Stomach smooth muscle (tissue), 2 donors: ENCODE measurements around the gene CDK4.

Experiments
- H3K27ac ChIP-seq: one replicate; pipeline ENCODE4 v1.7.0; 2013; ENCODE audit warnings: mild to moderate bottlenecking, low read length, inconsistent platforms
- H3K27me3 ChIP-seq, 2 donors: one replicate each; pipeline ENCODE4 v1.7.0; 2013; ENCODE audit warnings: low read length in 2 of 2; ENCODE audit not compliant: insufficient read depth in 2 of 2, control insufficient read depth in 1 of 2
- H3K36me3 ChIP-seq, 2 donors: one replicate each; pipeline ENCODE4 v1.7.0; 2013; ENCODE audit warnings: low read length in 2 of 2; ENCODE audit not compliant: control insufficient read depth in 2 of 2, insufficient read depth in 2 of 2
- H3K4me1 ChIP-seq: one replicate; pipeline ENCODE4 v1.7.0; 2013; ENCODE audit warnings: low read length; ENCODE audit not compliant: control insufficient read depth, insufficient read depth
- H3K4me3 ChIP-seq, 2 donors: one replicate each; pipeline ENCODE4 v1.7.0; 2013; ENCODE audit warnings: low read length in 2 of 2
- H3K9ac ChIP-seq, 2 donors: one replicate each; pipeline ENCODE4 v1.7.0; 2013; ENCODE audit warnings: low read length in 2 of 2, mild to moderate bottlenecking in 1 of 2
- H3K9me3 ChIP-seq, 2 donors: one replicate each; pipeline ENCODE4 v1.7.0; 2013; ENCODE audit warnings: low read length in 2 of 2; ENCODE audit not compliant: control insufficient read depth in 2 of 2
- donor health status: healthy.
- donor health status: Pancreatic carcinoma.

CDK4 gene

DNA sequence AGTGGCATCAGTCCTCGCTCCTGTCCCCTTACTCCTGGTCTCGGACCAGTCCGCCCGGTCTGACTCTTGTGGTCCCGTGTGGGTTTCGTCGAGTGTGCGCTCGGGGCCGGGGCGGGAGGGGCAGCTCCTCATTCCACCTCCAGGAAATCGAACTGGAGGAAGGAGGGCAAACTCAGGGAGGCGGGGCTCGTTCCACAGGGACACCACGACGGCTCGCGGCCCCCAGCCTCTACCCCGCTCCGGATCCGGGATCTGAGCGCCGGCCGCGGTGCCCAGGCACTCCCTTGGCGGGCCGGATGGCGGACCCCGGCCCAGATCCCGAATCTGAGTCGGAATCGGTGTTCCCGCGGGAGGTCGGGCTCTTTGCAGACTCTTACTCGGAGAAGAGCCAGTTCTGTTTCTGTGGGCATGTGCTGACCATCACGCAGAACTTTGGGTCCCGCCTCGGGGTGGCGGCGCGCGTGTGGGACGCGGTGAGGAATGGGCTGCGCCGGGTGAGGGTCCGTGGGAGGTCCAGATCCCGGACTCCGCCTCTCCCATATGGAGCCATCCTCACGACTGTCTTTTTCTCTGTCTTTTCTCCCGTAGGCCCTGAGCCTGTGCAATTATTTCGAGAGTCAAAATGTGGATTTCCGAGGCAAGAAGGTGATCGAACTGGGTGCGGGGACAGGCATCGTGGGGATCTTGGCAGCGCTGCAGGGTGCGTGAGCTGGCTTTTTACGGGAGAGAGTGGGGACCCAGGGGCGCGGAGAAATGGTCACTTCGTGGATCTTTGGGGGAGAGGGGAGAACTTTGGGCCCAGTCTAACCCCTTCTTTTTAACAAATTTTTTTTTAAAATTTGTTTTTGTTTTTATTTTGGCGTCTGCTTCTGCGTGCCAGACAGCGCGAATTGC lies 20.6 kb upstream of the CDK4 start, which contains the start of gene EEF1AKMT3:
EEF1AKMT3 (plus strand) TSS at position 186 of the 894 bp plus-strand sequence; CDS start at position 297, 111 bp downstream.
- peak within 1 kb of the TSS; percentile 83 for H3K27ac ChIP-seq
- peaks cover 22% of the 10 kb centered on the region for H3K4me1 ChIP-seq
- peak within 1 kb of the TSS; percentile 96 to 97 for H3K4me3 ChIP-seq
- peaks cover 0 to 8% of the 10 kb centered on the region in 2 donors for H3K36me3 ChIP-seq
- peak within 1 kb of the TSS; percentile 90 for H3K9ac ChIP-seq
- H3K9me3 ChIP-seq = no peaks in the 10 kb centered on the region
- no peaks in the 10 kb centered on the region for H3K27me3 ChIP-seq

DNA sequence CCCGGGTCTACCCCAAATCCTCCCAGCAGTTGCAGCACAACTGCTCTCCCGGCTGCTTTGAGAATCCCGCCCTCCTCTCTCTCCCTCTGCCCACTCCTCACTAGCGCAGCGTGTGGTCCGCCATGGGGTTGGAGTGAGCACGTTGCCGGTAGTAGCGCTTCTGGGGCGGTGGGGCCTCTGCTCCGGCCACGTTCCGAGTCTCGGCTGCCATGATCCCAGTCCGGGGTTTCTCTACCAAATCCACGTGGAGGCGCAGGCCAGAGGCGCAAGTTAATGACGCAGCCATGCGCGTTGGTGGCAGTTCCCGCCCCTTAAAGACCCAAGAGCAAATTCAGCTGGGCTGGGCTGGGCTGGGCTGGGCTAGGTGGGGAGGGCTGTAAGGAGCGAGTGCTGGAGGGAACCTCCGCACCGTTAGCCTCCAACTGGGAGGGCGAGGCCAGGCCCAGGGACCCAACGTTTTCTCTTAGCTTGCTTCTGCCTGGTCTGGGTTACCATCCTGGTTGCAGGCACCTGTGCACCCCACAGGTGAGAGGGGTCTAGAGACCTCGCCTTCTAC lies 19.8 kb upstream of the CDK4 start, which contains the start of gene METTL1:
METTL1 (minus strand) TSS at position 233 of the 556 bp plus-strand sequence; CDS start at position 211, 22 bp downstream.
- peak within 1 kb of the TSS; percentile 96 to 97 for H3K4me3 ChIP-seq
- H3K9me3 ChIP-seq = no peaks in the 10 kb centered on the region
- H3K36me3 ChIP-seq = peaks cover 0 to 8% of the 10 kb centered on the region in 2 donors
- peaks cover 25% of the 10 kb centered on the region for H3K4me1 ChIP-seq
- H3K27me3 ChIP-seq = peaks cover 0 to 3% of the 10 kb centered on the region in 2 donors
- peak within 1 kb of the TSS; percentile 90 for H3K9ac ChIP-seq
- H3K27ac ChIP-seq = peak within 1 kb of the TSS; percentile 83

DNA sequence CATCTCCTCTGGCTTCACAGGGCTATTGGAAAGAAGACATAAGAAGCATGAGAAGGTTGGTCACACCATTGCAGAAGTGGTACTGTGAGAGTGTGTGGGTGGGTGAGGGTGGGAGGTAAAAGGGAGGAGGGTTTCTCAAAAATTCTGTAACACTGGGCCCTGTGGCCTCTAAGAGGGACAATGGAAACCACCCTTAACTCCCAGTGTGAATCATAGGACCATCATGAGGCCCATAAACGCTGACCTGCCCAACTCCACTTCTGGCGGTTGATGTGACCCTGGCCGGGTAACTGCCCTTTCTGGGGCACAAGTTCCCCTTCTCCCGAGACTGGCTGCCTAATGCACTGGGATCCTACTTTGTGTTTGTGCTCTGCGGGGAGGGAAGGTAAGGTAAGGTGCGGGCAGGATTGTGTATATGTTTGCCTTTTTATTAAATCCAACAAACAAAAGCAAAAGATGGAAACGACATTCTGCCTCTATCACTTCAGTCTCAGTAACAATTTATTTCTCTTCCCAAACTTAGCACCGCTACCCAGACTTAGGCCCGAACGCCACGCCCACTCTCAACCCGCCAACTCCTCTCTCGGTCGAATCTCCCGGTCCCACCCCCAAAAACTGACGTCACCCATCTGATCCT lies 19.2 kb upstream of the CDK4 start:
- Histone ChIP-seq H3K36me3 (peaks cover 0 to 8% of the 10 kb centered on the region in 2 donors), H3K27ac (peak overlapping the region; percentile 83), H3K27me3 (peaks cover under 1 to 3% of the 10 kb centered on the region in 2 donors), H3K9me3 (no peaks in the 10 kb centered on the region), H3K4me1 (peaks cover 31% of the 10 kb centered on the region), H3K4me3 (peak overlapping the region; percentile 96 to 97), H3K9ac (peak overlapping the region; percentile 90)

DNA sequence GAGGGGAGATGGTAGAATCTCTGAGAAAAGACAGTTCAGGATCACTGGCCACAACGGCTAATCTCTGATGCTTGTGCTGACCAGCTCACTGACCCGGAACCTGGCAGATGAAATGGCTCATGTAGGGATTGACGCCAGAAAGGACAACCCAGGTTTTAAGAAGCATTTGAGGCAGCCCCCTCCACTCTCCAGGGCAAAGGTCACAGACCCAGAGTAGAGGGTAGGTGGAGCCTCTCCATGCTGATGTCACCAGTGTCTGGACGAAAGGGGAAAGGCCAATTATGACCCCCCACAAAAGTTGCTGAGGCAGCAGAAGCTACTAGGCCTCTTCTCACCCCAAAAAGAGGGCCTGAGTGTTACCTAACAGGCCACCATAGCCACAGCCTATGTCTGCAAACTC lies 18.6 kb upstream of the CDK4 start:
- Histone ChIP-seq H3K27me3 (peaks cover 6% of the 10 kb centered on the region in 2 donors), H3K9me3 (no peaks in the 10 kb centered on the region), H3K27ac (no peak overlapping the region), H3K36me3 (peaks cover 0 to 8% of the 10 kb centered on the region in 2 donors), H3K9ac (peak overlapping the region in 1 of 2 donors; percentile 7), H3K4me3 (peak overlapping the region in 1 of 2 donors; percentile 97), H3K4me1 (peaks cover 37% of the 10 kb centered on the region)

DNA sequence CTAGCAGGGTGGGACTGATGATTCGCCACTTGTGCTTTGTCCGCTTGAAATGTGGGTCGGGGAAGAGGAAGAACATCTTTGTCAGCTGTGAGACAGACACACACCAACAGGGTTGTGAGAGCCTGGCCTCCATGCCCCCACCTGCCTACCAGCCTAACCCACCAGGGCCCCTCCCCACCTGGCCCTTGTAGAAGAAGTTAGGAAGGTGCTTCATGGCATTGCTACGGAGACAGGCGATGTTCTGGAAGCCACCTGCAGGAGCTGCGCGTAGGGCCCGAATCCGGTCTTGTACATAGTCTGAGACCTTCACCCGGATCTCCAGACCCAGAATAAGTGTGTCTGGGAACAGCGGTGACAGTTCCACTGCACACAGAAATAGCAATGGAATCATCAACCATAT lies 17.5 kb upstream of the CDK4 start:
- Histone ChIP-seq H3K9me3 (no peaks in the 10 kb centered on the region), H3K27ac (no peak overlapping the region), H3K4me3 (no peak overlapping the region), H3K36me3 (peaks cover 0 to 8% of the 10 kb centered on the region in 2 donors), H3K4me1 (peaks cover 49% of the 10 kb centered on the region), H3K27me3 (peaks cover 17 to 18% of the 10 kb centered on the region in 2 donors), H3K9ac (no peak overlapping the region)

DNA sequence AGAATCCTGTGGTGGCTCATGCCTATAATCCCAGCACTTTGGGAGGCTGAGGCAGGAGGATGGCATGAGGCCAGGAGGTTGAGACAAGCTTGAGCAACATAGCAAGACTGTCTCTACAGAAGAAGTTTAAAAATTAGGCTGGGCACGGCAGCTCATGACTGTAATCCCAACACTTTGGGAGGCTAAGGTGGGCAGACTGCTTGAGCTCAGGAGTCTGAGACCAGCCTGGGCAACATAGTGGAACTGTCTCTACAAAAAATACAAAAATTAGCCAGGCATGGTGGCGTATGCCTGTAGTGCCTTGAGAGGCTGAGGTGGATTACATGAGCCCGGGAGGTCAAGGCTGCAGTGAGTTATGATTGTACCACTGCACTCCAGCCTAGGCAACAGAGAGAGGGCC lies 15.8 kb upstream of the CDK4 start:
- peaks cover 0 to 8% of the 10 kb centered on the region in 2 donors for H3K36me3 ChIP-seq
- H3K4me3 ChIP-seq = no peak overlapping the region
- no peak overlapping the region for H3K27ac ChIP-seq
- H3K9me3 ChIP-seq = no peaks in the 10 kb centered on the region
- H3K27me3 ChIP-seq = peaks cover 35% of the 10 kb centered on the region in 2 donors
- no peak overlapping the region for H3K9ac ChIP-seq
- peaks cover 46% of the 10 kb centered on the region for H3K4me1 ChIP-seq

DNA sequence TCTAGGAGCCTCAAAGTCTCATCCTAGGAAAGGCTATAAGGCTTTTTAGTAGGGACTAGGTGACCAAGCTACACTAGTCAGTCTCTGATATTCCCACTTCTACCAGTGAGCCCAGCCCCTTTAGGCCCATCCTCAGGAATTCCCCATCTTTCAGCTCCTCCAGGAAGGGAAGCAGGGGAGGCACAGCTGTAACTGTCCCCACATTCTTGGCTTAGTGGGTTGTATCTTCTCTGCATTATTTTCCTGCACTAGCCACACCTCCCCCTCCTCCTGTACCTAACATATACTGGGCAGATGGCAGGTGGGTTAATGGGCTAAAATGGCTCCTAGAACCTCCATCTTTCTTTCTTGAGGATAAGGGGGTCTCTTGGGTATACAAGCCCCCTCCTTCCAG lies 15.2 kb upstream of the CDK4 start:
- Histone ChIP-seq H3K4me3 (no peak overlapping the region), H3K27me3 (peaks cover 40% of the 10 kb centered on the region in 2 donors), H3K9me3 (no peaks in the 10 kb centered on the region)

DNA sequence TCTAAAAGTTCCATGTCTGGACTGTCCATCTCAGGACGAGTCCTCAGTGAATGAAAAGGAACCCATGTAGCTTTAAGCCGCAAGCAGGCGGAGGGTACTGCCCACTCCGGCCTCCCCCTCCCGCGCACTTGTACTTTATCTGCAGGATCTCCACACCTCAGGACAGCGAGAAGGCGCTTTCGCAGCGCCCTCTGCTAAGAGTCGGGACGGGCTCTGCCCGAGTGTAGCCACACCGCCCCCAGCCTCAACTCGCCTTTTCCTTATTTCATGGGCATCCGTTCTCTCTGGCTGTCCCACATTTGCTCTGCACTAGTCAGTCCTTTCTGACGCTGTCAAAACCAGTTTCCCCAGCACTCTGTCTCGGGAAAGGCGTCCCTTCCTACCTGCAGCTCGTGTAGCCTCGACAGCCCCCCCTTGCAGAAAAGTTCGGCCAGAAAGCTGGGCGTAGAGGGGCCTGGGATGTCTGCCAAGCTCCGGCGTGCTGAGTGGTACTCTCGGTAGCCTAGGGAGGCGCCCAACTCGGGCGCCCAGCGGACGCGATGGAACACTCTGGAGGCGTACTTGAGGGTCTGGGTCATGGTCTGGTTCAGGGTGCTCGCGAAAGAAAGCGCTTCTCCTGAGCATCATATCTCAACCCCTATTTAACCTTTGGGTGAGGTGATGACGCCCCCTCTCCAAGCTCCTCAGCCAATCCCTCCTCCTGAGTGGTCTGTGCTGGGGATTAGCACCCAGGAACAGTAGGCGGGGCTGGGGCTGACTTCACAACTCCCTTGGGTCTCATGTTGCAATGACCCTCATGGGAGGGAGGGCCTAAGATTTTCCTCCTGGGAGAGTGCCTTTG lies 14.6 kb upstream of the CDK4 start, which contains the start of gene CYP27B1:
CYP27B1 (minus strand) TSS at position 615 of the 841 bp plus-strand sequence; CDS start at position 578, 37 bp downstream.
- Histone ChIP-seq H3K4me1 (peaks cover 38% of the 10 kb centered on the region), H3K36me3 (peaks cover 0 to 8% of the 10 kb centered on the region in 2 donors), H3K4me3 (peak within 1 kb of the TSS; percentile 59 to 74), H3K9me3 (no peaks in the 10 kb centered on the region), H3K27me3 (peaks cover 41 to 44% of the 10 kb centered on the region in 2 donors), H3K9ac (peak within 1 kb of the TSS in 1 of 2 donors; percentile 13), H3K27ac (no peak within 1 kb of the TSS)

More for the DNA sequence above, 15.2 kb upstream of the CDK4 start:
- peaks cover 44% of the 10 kb centered on the region for H3K4me1 ChIP-seq
- no peak overlapping the region for H3K27ac ChIP-seq
- H3K36me3 ChIP-seq = peaks cover 0 to 8% of the 10 kb centered on the region in 2 donors
- H3K9ac ChIP-seq = no peak overlapping the region

DNA sequence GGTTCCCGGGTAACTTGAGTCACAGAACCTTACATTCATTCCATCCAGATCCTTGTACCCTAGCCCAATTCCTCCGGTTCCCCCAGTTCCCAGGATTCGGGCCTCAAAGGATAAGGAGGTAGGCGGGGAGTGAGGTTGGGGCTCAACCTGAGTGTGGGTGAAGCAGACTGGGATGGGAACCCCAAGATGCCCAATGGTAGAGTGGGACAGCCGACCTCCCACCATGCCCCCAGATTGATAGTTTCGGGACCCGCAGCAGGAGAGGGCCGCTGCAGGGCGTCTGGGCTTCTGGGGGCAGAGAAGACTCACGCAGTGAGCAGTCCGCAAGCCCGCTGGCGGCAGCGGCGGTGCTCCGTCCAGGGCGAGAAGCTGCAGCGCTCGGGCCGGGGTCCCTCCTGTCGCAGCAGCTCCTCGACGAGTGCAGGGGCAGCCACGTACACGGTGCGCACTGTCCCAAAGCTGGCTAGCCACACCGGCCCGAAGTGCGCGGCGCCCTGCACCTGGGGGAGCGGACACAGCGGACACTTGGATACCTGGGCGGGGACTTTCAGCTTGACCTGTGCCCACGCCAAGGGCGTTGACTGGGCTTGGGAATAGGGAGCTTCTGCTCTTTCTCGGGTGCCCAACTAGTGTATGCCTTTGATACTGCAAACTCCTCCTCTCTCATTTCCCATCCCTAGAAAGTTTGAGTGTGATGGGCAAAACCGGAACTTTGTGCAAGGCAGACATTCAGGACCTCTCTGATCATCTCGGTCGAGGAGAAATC lies 13.8 kb upstream of the CDK4 start:
- Histone ChIP-seq H3K9me3 (no peaks in the 10 kb centered on the region), H3K27me3 (peaks cover 46 to 48% of the 10 kb centered on the region in 2 donors), H3K36me3 (peaks cover 0 to 10% of the 10 kb centered on the region in 2 donors), H3K4me1 (peaks cover 31% of the 10 kb centered on the region), H3K9ac (peak overlapping the region in 1 of 2 donors; percentile 13), H3K27ac (no peak overlapping the region), H3K4me3 (peak overlapping the region; percentile 59 to 74)
